GM06990 (cell line): ENCODE data around the gene ZDHHC21.

ENCODE experiments used
- DNase-seq: peaks from one replicate; pipeline ENCODE4 v3.0.0-alpha.2; 2011; ENCODE audit not compliant: insufficient read length; ENCODE audit errors: extremely low read depth
- H3K27me3 ChIP-seq: replicated peaks from 2 replicates; pipeline ENCODE4 v1.6.0; 2011; ENCODE audit warnings: low read length; ENCODE audit not compliant: control insufficient read depth, insufficient read depth
- H3K36me3 ChIP-seq: 2 replicates; pipeline ENCODE4 v1.5.1; 2011; ENCODE audit warnings: low read length; ENCODE audit not compliant: control insufficient read depth, insufficient read depth
- H3K4me3 ChIP-seq: replicated peaks from 2 replicates; pipeline ENCODE4 v1.5.1; 2011; ENCODE audit warnings: low read depth, mild to moderate bottlenecking, control low read depth, low read length
- CTCF ChIP-seq: IDR thresholded peaks from 2 replicates; pipeline ENCODE4 v1.5.1; 2011; ENCODE audit warnings: low read length, control low read depth, mild to moderate bottlenecking, inconsistent platforms; ENCODE audit not compliant: insufficient read depth, poor library complexity, severe bottlenecking

Gene ZDHHC21, protein sequence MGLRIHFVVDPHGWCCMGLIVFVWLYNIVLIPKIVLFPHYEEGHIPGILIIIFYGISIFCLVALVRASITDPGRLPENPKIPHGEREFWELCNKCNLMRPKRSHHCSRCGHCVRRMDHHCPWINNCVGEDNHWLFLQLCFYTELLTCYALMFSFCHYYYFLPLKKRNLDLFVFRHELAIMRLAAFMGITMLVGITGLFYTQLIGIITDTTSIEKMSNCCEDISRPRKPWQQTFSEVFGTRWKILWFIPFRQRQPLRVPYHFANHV

DNA sequence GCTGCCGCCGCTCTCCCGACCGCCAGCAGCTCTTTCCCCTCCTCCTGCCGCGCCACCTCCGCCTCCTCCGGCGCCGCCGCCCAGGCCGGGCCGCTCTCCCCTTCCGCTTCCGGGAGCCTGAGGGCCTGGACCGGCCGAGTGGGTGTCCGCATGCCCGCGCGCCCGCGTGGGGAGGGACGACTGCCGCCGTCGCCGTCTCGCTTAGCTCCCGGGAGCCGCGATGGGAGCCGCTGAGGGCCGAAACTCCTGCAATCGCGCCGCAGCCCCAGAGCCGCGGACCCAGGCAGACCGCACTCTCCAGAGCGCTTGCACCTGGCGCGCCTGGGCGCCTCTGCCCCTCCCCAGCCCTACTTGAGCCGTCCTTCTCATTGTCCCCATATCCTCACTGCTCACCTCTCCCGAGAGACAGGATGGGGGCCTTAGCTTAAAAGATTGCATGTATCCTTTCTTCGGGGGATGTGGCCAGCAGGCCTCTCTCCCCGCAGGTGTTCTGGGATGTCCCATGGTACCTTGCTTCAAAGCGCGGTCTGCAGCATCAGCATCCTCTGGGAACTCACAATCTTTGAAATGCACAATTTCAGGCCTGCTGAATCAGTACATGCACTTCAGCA lies at the start of gene ZDHHC21:
Gene ZDHHC21, minus strand, starts transcription at position 182 of the 611 bp plus-strand sequence. CDS start 19,092 bp downstream, outside the sequence.
- peak; percentile 85 for DNase-seq
- no peak for TF ChIP-seq CTCF
- H3K36me3 ChIP-seq, result peaks cover 4% of the 10 kb centered on the region
- peak within 1 kb of the TSS; percentile 78 for H3K4me3 ChIP-seq
- H3K27me3 ChIP-seq, result no peaks in the 10 kb centered on the region; the same call in 1 of the 2 replicates

DNA sequence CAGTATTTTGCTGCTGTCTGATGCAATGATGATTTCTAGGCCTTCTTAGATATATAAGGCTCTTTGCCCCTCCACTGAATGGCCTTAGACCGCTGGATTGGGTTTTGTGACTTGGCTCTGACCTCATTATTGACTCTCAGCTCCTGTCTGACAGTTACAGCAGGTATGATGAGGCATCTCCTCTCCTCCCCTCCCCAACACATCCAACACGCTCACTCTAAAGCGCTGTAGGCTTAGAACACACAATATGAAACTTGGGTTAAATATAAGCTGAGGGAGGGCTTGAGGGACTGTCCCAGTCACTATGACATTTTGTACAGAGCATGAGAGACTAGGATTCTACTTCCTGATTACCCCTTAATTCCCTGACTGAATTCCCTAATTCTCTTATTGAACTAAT lies 48.1 kb upstream of the ZDHHC21 start:
- no peaks in the 10 kb centered on the region for H3K27me3 ChIP-seq
- no peak overlapping the region for H3K4me3 ChIP-seq
- DNase-seq, result no peak
- H3K36me3 ChIP-seq, result no peaks in the 10 kb centered on the region
- TF ChIP-seq CTCF, result no peak

DNA sequence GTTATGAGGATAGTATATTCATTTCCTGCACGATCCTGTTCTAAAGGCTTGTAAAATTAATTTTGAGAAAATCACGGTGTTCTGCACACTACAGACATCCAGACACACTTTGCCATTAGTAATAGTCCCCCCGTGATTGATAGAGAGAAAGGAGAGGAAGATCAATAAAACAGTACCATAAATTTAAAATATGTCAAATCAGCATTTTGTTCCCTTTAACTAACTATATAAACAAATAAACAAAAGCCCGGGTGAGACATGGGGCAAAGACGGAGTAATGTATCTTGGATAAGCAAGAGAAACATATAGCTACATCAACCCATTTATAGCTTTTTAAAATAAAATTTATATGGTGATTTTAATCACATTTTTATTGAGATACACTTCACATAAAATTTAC lies 39.9 kb upstream of the ZDHHC21 start:
- H3K27me3 ChIP-seq, result no peaks in the 10 kb centered on the region
- no peak for DNase-seq
- TF ChIP-seq CTCF, result no peak
- H3K4me3 ChIP-seq, result no peak overlapping the region
- no peaks in the 10 kb centered on the region for H3K36me3 ChIP-seq

GRCh38 chr9:14731294-14731981 lies 38.2 kb upstream of the ZDHHC21 start:
- Histone ChIP-seq H3K4me3 (no peak overlapping the region), H3K27me3 (no peaks in the 10 kb centered on the region), H3K36me3 (no peaks in the 10 kb centered on the region)
- DNase-seq, result no peak
- TF ChIP-seq CTCF, result no peak

DNA sequence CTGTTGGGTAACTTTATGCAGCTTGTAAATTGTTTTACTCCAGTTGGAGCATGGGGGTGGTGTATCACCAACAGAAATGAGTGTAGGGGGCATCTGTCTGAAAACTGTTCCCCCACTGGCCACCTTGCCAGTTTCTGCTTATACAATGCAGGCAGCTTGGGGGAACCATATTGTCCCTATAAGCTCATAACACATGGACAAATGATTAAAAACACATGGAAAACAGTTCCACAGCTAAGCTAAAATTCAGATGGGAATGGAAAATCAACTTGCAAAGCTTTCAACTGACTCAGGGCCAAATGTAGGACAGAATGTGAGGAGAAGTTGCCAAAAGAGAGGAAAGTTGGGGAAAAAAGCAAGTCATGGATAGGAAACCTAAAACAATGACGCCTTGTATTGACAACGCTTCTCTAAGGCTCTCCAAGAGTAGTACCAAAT lies 37.2 kb upstream of the ZDHHC21 start:
- no peak for TF ChIP-seq CTCF
- Histone ChIP-seq H3K36me3 (no peaks in the 10 kb centered on the region), H3K27me3 (no peaks in the 10 kb centered on the region), H3K4me3 (no peak overlapping the region)
- DNase-seq, result no peak
